Subcutaneous adipose tissue (tissue), 4 donors: Measurements from ENCODE around the gene TPPP2. TPM values are rescaled to one million over a fixed set of nuclear protein-coding genes. Genes with fewer than 3 reads are reported as not detected.

ENCODE experiments used
- total RNA-seq, 4 donors: library from RNA; depleted of rRNA; stranded (reverse); fragments of >200 nt; gene quantifications; one replicate each; pipeline ENCODE4 v1.1.0, GENCODE V29; 2016
- TF ChIP-seq, protein P1 (sequence below): fragments of 450-650 bp; IDR thresholded peaks from one replicate; pipeline ENCODE4 v1.5.1; 2016; ENCODE audit warnings: low read depth, mild to moderate bottlenecking, control low read depth, antibody characterized with exemption, moderate library complexity

TPPP2 gene
- total RNA-seq, 4 donors from 2014 or later = not detected

DNA sequence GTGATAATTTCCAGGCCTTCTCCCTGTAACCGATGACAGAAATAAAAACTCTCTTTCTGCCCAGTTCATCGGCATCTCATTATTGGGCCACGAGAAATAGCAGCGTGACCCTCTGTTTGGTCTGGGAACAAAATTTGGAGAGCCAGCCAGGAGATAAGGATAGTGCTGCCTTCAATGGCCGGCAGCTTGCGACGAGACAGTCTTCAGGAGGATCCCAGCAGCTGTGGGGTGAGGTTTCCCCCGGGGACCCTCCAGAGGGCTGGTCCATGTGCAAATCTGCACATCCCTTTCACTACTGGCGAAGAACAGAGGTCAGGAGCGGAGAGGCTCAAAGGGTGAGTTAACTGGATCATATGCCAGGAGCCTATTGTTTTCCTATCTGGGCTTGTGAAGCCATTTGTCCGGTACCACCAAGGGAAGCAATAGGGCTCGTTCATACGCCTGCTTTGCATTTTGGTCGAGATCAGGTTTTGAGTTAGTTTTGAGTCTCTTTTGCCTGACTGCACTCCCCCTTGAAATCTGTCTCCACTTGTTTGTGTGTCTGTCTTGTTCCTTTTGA, 26.1 kb upstream of the TPPP2 start:
- TF ChIP-seq, protein P1, sequence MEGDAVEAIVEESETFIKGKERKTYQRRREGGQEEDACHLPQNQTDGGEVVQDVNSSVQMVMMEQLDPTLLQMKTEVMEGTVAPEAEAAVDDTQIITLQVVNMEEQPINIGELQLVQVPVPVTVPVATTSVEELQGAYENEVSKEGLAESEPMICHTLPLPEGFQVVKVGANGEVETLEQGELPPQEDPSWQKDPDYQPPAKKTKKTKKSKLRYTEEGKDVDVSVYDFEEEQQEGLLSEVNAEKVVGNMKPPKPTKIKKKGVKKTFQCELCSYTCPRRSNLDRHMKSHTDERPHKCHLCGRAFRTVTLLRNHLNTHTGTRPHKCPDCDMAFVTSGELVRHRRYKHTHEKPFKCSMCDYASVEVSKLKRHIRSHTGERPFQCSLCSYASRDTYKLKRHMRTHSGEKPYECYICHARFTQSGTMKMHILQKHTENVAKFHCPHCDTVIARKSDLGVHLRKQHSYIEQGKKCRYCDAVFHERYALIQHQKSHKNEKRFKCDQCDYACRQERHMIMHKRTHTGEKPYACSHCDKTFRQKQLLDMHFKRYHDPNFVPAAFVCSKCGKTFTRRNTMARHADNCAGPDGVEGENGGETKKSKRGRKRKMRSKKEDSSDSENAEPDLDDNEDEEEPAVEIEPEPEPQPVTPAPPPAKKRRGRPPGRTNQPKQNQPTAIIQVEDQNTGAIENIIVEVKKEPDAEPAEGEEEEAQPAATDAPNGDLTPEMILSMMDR = no peak

DNA sequence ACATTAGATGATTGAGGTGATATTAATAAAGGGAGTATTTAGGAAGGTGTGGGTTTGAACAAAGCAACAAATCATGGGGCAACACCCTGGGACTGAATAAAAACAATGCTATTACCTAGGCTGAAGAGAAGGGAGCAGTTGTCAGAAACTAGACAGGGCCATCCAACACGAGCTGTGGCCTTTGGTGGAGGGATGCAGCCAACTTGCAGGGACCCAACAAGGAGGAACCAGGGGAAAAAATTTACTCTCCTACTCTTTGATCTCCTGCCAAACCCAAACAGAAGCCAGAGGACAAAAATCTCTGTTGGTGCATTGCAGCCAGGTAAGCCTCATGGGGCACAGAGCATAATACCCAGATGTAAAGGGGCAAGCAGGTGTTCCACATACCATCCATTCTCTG, 18.9 kb upstream of the TPPP2 start:
- TF ChIP-seq, protein P1 = no peak

DNA sequence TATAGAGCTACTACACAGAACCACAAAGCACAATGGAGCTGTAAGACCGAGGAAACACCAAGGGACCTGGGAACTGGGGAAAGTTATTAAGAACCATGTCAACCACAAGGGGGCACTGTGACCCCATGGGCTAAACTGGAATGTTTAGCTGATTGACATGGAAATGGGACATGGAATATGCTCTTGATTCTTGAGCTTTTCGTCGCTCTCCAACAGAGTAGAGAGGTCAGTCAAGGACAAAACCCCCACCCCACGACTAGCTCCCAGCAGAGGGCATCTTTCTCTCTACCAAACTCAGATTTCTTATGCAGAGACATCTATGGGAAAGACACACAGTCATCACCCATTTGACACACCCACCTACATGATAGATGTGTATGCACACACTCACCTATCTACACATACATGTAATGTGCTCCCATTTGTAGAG, 15.2 kb upstream of the TPPP2 start:
- TF ChIP-seq, protein P1 = no peak

DNA sequence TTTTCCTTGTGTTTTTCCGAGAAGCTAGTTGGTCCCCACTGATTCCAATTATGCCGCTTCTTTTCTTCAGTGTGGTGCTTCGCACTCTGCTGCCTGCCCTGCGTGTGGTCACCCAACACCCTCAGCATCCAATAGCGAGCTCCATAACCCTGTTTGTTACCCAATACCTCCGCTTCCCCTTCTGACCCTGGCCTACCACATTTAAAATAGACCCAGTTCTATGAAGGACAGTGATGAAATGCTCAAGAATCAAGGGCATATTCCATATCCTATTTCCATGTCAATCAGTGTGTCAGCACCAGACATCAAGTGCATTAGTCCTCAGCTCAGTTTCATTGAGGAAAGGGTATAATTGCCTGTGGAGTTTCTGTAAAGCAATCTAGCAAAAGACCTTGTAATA, 14.7 kb upstream of the TPPP2 start:
- TF ChIP-seq, protein P1 = no peak

DNA sequence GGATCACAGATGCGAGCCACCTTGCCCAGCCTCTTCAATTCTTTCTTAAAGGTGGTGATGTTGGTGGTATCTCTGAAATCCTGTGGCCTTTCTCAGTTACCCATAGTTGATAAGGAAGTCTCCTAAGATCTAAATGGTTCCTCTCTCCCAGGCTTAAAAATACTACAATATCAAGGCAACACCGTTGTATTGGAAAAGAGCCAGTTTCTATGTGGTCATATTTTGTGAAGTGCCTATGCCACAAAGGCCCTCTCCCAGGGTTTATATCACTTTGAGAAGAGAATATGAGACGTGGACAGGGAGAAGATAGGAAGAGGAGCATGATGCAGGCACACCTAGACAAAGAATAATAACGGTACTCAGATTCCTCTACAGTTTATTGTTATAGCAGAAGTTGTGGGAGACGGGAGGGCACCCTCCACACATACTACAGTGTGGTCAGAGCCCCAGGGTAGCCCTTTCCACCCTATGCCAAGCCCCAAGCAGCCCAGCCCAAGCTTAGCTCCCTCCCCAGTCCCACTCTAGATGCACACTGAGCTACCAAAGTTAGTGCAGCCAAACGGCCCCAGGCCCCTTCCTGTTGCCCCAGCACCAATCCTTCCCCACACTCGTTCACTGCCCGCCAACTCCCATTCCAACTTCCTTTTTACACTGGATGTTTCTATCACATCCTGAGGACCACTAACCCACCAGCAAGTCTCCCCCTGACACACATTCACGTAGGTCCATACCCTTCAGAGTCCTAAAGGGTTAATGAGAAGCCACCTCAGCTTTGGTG, 13.4 kb upstream of the TPPP2 start:
- TF ChIP-seq, protein P1 = no peak

DNA sequence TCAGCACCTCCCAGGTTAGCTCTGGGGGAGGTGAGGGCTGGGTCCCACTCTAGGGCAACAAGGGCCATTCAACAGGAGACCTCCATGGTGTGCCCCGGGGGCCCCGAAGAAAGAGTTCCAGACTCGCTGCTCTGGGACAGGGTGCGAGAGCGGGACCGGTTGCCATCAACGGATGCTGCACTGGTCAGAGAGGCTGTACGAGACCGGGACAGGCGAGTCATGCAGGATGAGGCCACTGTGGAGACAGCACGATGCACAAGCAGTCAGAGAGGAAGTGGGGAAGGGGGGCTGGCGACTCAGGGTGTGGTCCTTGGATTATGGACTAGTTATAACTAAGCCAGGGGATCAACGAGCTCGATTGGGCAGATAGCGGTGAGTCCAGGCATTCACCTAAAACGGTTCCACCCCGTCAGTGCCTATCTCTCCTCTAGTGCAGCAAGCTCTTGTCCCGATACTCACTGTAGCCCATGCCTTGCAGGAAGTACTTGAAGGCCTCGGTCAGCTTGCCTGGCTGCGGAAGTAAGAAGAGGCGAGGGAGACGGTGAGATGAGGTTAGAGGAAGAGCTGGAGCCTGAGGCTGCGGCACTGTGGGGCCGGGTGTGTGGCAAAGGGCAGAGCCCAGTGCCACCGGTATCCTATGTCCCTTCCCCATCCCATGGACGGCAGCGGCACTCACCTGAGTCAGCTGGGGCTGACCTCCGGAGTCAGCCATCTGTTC, 12.3 kb upstream of the TPPP2 start:
- TF ChIP-seq, protein P1 = no peak

DNA sequence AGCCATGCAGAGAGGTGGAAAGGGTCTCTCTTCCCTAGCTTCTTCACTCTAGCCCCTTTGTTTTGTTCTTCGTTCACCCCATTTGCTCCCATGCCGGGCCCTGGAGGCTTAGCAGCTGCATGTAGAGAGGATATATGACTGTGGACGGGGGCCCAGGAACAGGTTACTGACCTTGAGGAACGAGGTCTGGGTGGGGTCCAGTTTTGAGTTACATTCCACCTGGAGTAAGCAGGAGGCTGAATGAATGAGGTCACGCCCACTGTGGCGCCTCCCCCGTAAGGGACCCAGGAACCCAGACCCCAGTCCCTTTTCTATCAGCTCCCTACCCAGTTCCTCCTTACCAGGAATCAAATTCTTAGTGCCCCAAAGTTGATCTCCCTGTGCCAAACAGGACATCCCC, 11.7 kb upstream of the TPPP2 start:
- TF ChIP-seq, protein P1 = no peak
